HG03460 (cell line): ENCODE measurements around the gene ZNF212.
"Not testable (repeated sequence)": the region's sequence is repeated elsewhere in the genome, so short reads cannot be mapped to it uniquely, and the experiment has no call there.

Experiments
- ATAC-seq: cut with Tn5 transposase; IDR thresholded peaks from one replicate; pipeline ENCODE4 v1.9.1; 2021; ENCODE audit not compliant: unreplicated experiment

Gene ZNF212

GRCh38 chr7:149252378-149252777, 12.9 kb downstream of the ZNF212 start:
- ATAC-seq: no peak

- no peak for ATAC-seq
These were observed 14.2 kb downstream of the ZNF212 start for GRCh38 chr7:149253665-149254064.

- ATAC-seq: no peak
These were observed 14.9 kb downstream of the ZNF212 start for GRCh38 chr7:149254181-149254858.

GRCh38 chr7:149255174-149255573, 15.7 kb downstream of the ZNF212 start:
- ATAC-seq: no peak

GRCh38 chr7:149256568-149256967, 17.1 kb downstream of the ZNF212 start:
- ATAC-seq: no peak

GRCh38 chr7:149257146-149257545, 17.7 kb downstream of the ZNF212 start:
- no peak for ATAC-seq

GRCh38 chr7:149261316-149261828, 21.9 kb downstream of the ZNF212 start:
- no peak for ATAC-seq

GRCh38 chr7:149261829-149262617, 22.6 kb downstream of the ZNF212 start, which contains the start of gene ZNF783:
TSS of gene ZNF783 (plus strand) at chr7:149262196. CDS start at chr7:149262334, 138 bp downstream.
- peak; percentile 79 for ATAC-seq

- no peak for ATAC-seq
These were observed 27.0 kb downstream of the ZNF212 start for GRCh38 chr7:149266451-149266850.

- no peak for ATAC-seq
These were observed 28.3 kb downstream of the ZNF212 start for GRCh38 chr7:149267733-149268132.

GRCh38 chr7:149274424-149274823, 35.0 kb downstream of the ZNF212 start:
- ATAC-seq: not testable (repeated sequence)

GRCh38 chr7:149277871-149278270, 38.4 kb downstream of the ZNF212 start:
- ATAC-seq: no peak

- ATAC-seq: no peak
These were observed 38.9 kb downstream of the ZNF212 start for GRCh38 chr7:149278396-149278795.

- no peak for ATAC-seq
These were observed 39.8 kb downstream of the ZNF212 start for GRCh38 chr7:149279111-149279743.

GRCh38 chr7:149280151-149280550, 40.7 kb downstream of the ZNF212 start:
- no peak for ATAC-seq

GRCh38 chr7:149280661-149281507, 41.4 kb downstream of the ZNF212 start:
- ATAC-seq: no peak

- no peak for ATAC-seq
These were observed 42.3 kb downstream of the ZNF212 start for GRCh38 chr7:149281508-149282330.

- ATAC-seq: no peak
These were observed 42.8 kb downstream of the ZNF212 start for GRCh38 chr7:149282331-149282655.

GRCh38 chr7:149283321-149283720, 43.9 kb downstream of the ZNF212 start:
- ATAC-seq: no peak

GRCh38 chr7:149284343-149284742, 44.9 kb downstream of the ZNF212 start:
- ATAC-seq: no peak
